ENCODE measurements around the gene RNH1.
A peak's percentile ranks its signal among the peaks of the same experiment; 100 is the strongest.

The RNH1 gene

DNA sequence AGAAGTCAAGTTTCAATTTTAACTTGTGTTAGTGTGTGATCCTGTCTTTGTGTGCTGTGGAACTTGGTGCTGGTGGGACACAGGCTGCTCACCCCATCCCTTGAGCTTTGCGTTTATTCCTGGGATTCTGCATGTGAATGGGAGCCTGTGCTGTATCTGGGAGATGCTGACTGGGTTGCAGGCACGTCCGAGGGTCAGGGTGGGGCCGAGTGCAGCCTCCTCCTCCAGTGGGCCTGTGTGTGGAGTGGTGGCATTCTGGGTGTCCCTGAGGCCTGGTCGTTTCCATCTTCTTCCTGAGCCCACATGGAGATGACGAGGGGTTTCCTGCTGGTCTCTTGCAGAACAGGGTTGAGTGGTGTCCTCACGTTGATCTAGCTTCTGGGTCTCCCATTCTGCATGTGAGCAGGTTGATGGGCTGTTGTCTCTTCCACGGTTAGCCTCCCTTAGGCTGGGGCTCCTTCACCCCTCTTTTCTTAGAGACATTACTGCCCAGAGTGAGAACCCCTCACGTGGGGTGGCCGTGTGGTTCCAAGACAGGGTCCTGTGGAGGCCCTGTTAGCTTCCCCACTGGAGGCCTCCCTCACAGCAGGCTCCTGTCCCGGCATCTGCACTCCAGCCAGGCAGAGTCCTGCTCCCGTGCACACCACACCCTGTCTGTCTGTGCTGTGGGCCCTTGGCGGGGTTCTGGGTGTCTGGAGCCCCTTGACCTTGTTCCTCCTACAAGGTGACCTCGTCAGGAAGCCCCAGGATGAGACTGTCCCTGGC is 52.1 kb downstream of the RNH1 start:
- no peak for DNase-seq

GRCh38 chr11:454043-454442 is 53.0 kb downstream of the RNH1 start:
- DNase-seq, result no peak

- DNase-seq, result no peak
Measured at GRCh38 chr11:453564-453963, 53.5 kb downstream of the RNH1 start.

- no peak for DNase-seq
Measured at GRCh38 chr11:452916-453527, 54.0 kb downstream of the RNH1 start.

GRCh38 chr11:452203-452744 is 54.8 kb downstream of the RNH1 start:
- no peak for DNase-seq

DNA sequence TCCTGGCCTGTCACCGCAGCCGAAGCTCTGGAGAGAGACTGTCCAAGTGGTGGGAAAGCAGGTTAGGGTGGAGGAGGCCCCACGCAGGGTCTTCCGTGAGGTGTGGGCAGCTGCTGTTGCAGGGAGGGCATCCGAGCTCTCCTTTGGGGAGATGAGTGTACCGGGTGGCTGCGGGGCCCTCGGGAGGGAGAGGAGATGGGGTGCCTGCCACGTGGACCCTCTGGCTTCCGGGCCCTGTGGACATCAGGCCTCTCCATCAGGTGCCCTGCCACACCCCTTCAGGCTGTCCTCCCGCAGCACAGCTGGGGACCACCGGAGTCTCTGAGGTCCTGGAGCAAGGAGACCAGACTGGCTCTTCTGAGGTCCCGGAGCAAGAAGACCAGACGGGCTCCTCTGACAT is 55.3 kb downstream of the RNH1 start:
- no peak for DNase-seq

DNA sequence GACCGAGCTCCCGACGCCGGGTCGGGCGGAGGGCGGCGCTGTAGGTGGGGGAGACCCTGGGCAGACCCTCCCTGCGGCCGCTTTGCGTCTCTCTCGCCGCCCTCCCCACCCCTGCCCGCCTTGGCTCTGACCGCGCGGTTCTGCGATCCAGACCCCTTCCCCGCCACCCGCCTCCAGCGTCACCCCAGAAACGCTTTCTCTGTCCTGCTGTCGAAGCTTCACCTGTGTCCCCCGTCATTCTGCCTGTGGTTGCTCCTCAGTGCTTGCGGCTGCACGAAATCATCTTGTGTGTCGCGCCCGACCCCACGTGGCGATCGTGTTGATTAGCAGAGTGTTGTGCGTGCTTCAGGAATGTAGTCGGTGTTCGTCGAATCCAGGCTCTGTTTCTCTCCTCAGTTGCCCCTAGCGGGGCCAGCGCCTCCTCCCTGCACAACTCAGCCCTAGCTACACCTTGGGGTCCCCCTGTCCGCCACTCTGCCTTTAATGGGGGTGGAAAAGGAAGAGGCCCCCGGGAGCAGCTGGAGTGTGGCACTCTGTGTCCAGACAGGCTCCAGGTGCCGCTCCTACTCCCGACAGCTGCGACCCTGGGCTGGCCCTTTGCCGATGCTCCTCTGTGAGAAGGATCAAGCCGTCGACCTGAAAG is 56.1 kb downstream of the RNH1 start:
- peak; percentile 88 for DNase-seq

DNA sequence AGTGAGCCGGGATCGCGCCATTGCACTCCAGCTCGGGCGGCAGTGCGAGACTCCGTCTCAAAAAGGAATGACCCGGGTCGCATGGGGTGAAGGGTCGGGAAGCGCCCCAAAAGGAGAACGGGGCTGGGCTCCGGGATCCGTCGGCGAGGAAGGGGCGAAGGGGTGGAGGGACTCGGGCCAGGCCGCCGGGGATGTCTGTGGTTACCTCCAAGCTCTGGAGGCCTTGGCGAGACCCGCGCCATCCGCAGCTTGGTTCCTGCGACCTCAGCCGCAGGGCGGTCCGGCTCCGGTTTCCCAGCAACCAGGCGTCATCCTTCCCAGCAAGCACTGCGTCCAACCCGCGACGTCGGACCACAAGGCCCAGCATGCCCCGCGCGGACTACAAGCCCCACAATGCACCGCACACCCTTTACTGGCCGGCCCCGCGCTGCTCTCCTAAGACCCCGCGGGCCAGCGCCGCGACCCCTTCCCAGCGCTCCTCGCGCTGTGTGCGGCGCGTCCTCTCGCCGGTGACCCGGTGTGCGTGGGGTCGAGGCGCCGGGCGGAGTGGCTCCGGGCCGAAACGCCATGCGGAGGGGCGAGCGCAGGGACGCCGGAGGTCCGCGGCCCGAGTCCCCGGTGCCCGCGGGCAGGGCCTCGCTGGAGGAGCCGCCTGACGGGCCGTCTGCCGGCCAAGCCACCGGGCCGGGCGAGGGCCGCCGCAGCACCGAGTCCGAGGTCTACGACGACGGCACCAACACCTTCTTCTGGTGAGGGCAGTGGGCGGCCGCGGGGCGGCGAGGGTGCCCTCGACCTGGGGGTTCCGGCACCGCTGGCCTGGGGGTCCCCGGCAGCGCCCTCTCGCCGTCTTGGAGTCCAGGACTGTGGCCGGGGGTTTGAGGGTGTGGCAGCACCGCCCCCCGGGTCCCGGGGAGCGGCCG is 56.9 kb downstream of the RNH1 start, which contains the start of gene PTDSS2:
TSS of gene PTDSS2 (plus strand) at position 391 of the 920 bp plus-strand sequence. CDS start at position 568, 177 bp downstream.
- peak; percentile 99 for DNase-seq

DNA sequence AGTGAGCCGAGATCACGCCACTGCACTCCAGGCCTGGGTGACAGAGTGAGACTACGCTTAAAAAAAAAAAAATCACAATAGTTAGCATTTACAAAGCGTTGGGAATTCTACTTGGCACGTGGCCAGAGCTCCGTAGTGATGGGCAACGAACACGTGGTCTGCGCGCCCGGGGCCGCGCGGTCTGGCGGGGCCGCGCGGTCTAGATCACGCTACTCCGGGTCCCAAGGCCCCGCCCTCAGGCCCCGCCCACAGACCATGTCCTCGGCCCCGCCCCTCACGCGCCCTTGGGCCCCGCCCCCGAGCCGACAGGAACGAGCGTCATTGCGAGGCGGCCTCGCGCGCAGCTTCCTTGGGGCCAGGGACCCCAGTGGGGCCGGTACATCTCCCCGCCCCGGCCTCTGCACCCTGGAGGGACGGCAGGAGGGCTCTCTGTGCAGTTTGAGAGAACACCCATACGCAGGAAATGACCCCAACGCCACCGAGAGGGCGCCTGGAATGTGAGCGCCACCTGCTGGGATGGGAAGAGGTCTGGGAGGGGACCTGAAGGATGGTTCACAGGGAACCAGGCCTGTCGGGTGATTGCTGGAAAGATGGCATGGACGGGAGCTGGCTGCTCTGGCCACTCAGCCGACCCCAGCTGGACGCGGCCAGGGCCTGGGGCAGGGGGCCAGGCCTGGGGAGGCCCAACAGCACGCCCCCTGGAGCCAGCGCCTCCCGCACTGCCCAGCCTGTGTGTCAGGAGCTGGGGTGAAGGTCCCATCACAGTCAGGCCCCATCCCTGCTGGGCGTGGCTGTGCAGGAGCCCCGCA is 58.9 kb downstream of the RNH1 start:
- peak; percentile 97 for DNase-seq

- no peak for DNase-seq
Measured at GRCh38 chr11:446891-447290, 60.2 kb downstream of the RNH1 start.

DNA sequence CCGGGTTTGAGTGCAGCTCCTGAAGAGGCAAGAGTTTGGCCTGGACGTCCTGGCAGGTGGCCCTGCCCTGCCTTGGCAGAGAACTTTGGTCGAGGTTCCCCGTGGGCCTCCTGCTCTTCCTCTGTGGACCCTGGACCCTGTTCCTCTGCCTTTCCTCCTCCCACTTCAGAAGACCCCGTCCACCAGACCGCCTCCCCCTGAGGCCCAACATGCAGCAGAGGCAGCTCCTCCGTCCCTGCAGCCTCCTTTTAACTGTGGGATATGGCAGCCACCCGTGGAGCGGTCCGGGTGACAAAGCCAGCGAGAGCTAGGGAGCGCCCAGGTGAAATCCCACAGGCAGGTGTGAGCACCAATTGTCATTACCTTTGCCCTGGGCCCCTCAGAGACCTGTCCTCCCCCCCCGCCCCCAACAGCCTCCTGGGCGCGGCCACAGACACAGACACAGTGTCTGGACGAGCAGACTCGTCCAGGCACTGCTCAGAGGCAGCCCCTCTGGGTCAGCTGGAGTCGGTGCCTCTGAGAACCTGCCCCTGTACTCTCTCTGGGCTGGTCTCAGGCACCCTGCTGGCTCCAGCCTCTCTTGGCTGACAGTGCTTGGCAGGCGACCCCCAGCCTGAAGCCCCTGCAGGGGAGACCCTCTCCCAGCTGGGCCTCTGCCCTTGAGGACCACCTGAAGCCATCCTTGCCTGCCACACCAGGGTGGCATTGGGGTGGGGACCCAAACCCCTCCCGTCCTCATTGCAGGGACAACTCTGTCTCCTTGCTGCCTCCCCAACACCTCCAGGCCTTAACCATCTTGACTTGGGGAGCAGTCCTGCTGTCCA is 61.1 kb downstream of the RNH1 start:
- DNase-seq, result no peak
